DLD1 (cell line): ENCODE measurements around the gene TMEM132A.

Source experiments
- in situ Hi-C: cut with HindIII; loops from 2 replicates; pipeline ENCODE4 v1.10.0; 2017; ENCODE audit warnings: low sequenced_read_pairs

Gene TMEM132A

GRCh38 chr11:60984149-60984548 is 59.9 kb downstream of the TMEM132A start:
- in situ Hi-C loops: no loop called here

GRCh38 chr11:60984636-60985035 is 60.4 kb downstream of the TMEM132A start:
- in situ Hi-C loops: no loop called here

GRCh38 chr11:60985501-60985900 is 61.2 kb downstream of the TMEM132A start:
- in situ Hi-C loops: no loop called here

DNA sequence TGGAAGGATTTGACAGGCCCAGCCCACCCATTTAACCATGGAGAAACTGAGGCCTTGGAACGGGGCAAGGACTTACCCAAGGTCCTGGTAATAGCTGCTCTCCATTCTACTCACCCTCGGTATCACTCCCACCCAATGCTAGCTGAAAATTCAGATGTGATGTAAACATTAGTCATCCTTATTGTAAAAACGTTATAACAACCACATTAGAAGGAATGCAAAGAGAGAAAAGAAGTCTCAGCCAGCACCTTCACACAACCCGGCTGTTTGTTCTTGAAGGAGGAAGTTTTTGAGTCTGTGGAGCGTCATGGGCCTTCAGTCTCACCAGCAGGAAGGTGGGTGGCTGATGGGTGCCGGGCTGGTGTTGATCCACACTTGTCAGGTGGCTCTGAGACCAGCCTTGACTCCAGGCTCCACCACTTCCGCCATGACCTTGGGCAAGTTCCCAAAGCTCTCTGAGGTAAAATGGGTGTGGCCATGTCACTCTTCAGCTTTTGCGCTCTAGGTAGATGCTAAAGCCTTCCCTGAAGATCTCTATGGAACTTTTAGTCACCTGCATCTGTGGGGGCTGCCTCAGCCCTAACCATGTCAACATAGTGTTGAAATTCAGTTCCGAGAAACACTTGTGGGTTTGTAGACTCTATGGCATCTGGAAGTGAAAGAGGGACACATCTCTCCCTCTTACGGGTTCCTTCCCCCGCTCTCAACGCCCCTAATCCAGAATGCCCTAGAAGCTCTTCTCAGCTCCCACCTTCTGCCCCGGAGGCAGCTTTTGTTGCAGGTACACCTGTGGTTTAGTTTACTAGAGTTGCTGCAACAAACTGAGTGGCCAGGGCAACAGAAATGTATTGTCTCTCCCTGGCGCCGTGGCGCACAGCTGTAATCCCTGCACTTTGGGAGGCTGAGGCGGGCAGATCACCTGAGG is 62.0 kb downstream of the TMEM132A start:
- in situ Hi-C loops: no loop called here
